Measurements from ENCODE around the gene SLC9A6.
"Not testable (repeated sequence)": the region's sequence is repeated elsewhere in the genome, so short reads cannot be mapped to it uniquely, and the experiment has no call there.

Gene SLC9A6

GRCh38 chrX:136065044-136065671 lies 79.9 kb downstream of the SLC9A6 start:
- DNase-seq: peak; percentile 40 to 53 (median 41)

GRCh38 chrX:136067097-136067496 lies 81.9 kb downstream of the SLC9A6 start:
- DNase-seq: no peak

GRCh38 chrX:136067966-136068365 lies 82.7 kb downstream of the SLC9A6 start:
- DNase-seq: no peak

- DNase-seq: no peak
These were observed 91.7 kb downstream of the SLC9A6 start for GRCh38 chrX:136076942-136077341.

- DNase-seq: no peak
These were observed 95.5 kb downstream of the SLC9A6 start for GRCh38 chrX:136080766-136081165.

GRCh38 chrX:136086521-136086920 lies 101.3 kb downstream of the SLC9A6 start:
- DNase-seq: no peak

DNA sequence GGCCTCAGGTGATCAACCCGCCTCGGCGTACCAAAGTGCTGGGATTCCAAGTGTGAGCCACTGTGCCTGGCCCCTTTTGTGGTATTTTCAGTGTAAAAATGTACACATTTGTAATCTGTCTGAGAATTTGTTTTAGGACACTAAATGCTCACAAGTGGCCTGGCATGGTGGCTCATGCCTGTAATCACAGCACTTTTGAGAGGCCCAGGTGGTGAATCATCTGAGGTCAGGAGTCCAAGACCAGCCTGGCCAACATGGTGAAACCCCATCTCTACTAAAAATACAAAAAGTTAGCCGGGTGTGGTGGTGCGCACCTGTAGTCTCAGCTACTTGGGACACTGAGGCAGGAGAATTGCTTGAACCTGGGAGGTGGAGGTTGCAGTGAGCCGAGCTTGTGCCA lies 106.7 kb downstream of the SLC9A6 start:
- not testable (repeated sequence) for DNase-seq

DNA sequence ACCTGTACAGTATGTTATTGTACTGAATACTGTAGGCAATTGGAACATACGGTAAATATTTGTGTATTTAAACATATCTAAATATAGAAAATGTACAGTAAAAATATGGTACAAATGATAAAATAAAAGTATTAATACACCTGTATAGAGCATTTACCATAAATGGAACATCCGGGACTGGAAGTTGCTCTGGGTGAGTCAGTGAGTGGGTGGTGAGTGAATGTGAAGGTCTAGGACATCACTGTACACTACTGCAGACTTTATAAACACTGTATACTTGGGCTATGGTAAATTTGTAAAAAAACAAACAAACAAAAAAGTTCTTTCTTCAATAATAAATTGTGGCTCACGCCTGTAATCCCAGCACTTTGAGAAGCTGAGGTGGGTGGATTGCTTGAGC lies 109.7 kb downstream of the SLC9A6 start:
- DNase-seq: no peak

Data from suppressor macrophage treated with lipopolysaccharide for 1 hour (primary cell).